ENCODE data around the gene CDRT15L2. TPM values are rescaled to one million over a fixed set of nuclear protein-coding genes. Genes with fewer than 3 reads are reported as not detected.
"Not testable (repeated sequence)": the region's sequence is repeated elsewhere in the genome, so short reads cannot be mapped to it uniquely, and the experiment has no call there.

CDRT15L2 gene
- total RNA-seq: not detected
- long read RNA-seq: 0 reads

GRCh38 chr17:20579424-20579823 is at the start of gene CDRT15L2:
CDRT15L2 (plus strand) TSS chr17:20579724; CDS start chr17:20579744, 20 bp downstream.
- ATAC-seq; H3K9me3 ChIP-seq; DNase-seq; H3K4me3 ChIP-seq; H3K27ac ChIP-seq; H3K36me3 ChIP-seq; H3K4me1 ChIP-seq; intact Hi-C loops (cut with DNase I); H3K27me3 ChIP-seq: not testable (repeated sequence)
- WGBS (ENCODE audit: insufficient coverage, low coverage, low lambda C conversion rate, missing lambda C conversion rate): 18% methylated on average over 2 of the region's 12 CpGs

GRCh38 chr17:20530104-20530503 is 49.4 kb upstream of the CDRT15L2 start:
- H3K36me3 ChIP-seq; DNase-seq; H3K27ac ChIP-seq; H3K9me3 ChIP-seq; H3K4me1 ChIP-seq; H3K27me3 ChIP-seq; ATAC-seq; H3K4me3 ChIP-seq; intact Hi-C loops (cut with DNase I): not testable (repeated sequence)
- WGBS (ENCODE audit: insufficient coverage, low coverage, low lambda C conversion rate, missing lambda C conversion rate): 39% methylated on average over 5 of the region's 6 CpGs

GRCh38 chr17:20532544-20533090 is 46.9 kb upstream of the CDRT15L2 start:
- H3K4me1 ChIP-seq; intact Hi-C loops (cut with DNase I); H3K27me3 ChIP-seq; H3K27ac ChIP-seq; H3K9me3 ChIP-seq; DNase-seq; H3K4me3 ChIP-seq; H3K36me3 ChIP-seq: not testable (repeated sequence)
- 0% methylated on average over 15 of the region's 31 CpGs for WGBS (ENCODE audit: insufficient coverage, low coverage, low lambda C conversion rate, missing lambda C conversion rate)
- ATAC-seq: peak in 2 of 4 donors; percentile 12 to 17

GRCh38 chr17:20533206-20533605 is 46.3 kb upstream of the CDRT15L2 start:
- H3K36me3 ChIP-seq; H3K27me3 ChIP-seq; H3K4me1 ChIP-seq; H3K9me3 ChIP-seq; ATAC-seq; H3K4me3 ChIP-seq; DNase-seq; intact Hi-C loops (cut with DNase I); H3K27ac ChIP-seq: not testable (repeated sequence)
- 16% methylated on average over 11 of the region's 11 CpGs for whole genome bisulfite sequencing (ENCODE audit: insufficient coverage, low coverage, low lambda C conversion rate, missing lambda C conversion rate)

- H3K4me1 ChIP-seq; H3K4me3 ChIP-seq; DNase-seq; H3K36me3 ChIP-seq; H3K27ac ChIP-seq; H3K9me3 ChIP-seq; intact Hi-C loops (cut with DNase I); H3K27me3 ChIP-seq; ATAC-seq: not testable (repeated sequence)
- 50% methylated on average over 7 of the region's 8 CpGs for WGBS (ENCODE audit: insufficient coverage, low coverage, low lambda C conversion rate, missing lambda C conversion rate)
Observed at GRCh38 chr17:20534711-20535550, 44.6 kb upstream of the CDRT15L2 start.

- H3K36me3 ChIP-seq; H3K27me3 ChIP-seq; H3K9me3 ChIP-seq; DNase-seq; H3K4me3 ChIP-seq; H3K27ac ChIP-seq; intact Hi-C loops (cut with DNase I); H3K4me1 ChIP-seq; ATAC-seq: not testable (repeated sequence)
- WGBS (ENCODE audit: insufficient coverage, low coverage, low lambda C conversion rate, missing lambda C conversion rate): no CpG with 5 or more reads among the region's 5 CpGs
Observed at GRCh38 chr17:20540414-20540813, 39.1 kb upstream of the CDRT15L2 start.

- H3K4me1 ChIP-seq; H3K27me3 ChIP-seq; DNase-seq; intact Hi-C loops (cut with DNase I); H3K9me3 ChIP-seq; H3K4me3 ChIP-seq; ATAC-seq; H3K36me3 ChIP-seq; H3K27ac ChIP-seq: not testable (repeated sequence)
- WGBS (ENCODE audit: insufficient coverage, low coverage, low lambda C conversion rate, missing lambda C conversion rate): 27% methylated on average over 2 of the region's 3 CpGs
Observed at GRCh38 chr17:20540865-20541264, 38.7 kb upstream of the CDRT15L2 start.

GRCh38 chr17:20541853-20542546 is 37.5 kb upstream of the CDRT15L2 start:
- H3K4me3 ChIP-seq; H3K36me3 ChIP-seq; ATAC-seq; H3K27me3 ChIP-seq; H3K4me1 ChIP-seq; H3K9me3 ChIP-seq; intact Hi-C loops (cut with DNase I); H3K27ac ChIP-seq; DNase-seq: not testable (repeated sequence)
- WGBS (ENCODE audit: insufficient coverage, low coverage, low lambda C conversion rate, missing lambda C conversion rate): 36% methylated on average over 6 of the region's 7 CpGs

- H3K36me3 ChIP-seq; ATAC-seq; DNase-seq; H3K4me1 ChIP-seq; H3K9me3 ChIP-seq; H3K27me3 ChIP-seq; H3K27ac ChIP-seq; intact Hi-C loops (cut with DNase I); H3K4me3 ChIP-seq: not testable (repeated sequence)
- no CpG with 5 or more reads among the region's 5 CpGs for WGBS (ENCODE audit: insufficient coverage, low coverage, low lambda C conversion rate, missing lambda C conversion rate)
Observed at GRCh38 chr17:20547923-20548322, 31.6 kb upstream of the CDRT15L2 start.

- intact Hi-C loops (cut with DNase I); H3K27ac ChIP-seq; DNase-seq; H3K36me3 ChIP-seq; H3K27me3 ChIP-seq; H3K9me3 ChIP-seq; ATAC-seq; H3K4me1 ChIP-seq; H3K4me3 ChIP-seq: not testable (repeated sequence)
- no CpG with 5 or more reads among the region's 6 CpGs for WGBS (ENCODE audit: insufficient coverage, low coverage, low lambda C conversion rate, missing lambda C conversion rate)
Observed at GRCh38 chr17:20552920-20553319, 26.6 kb upstream of the CDRT15L2 start.

GRCh38 chr17:20554728-20555127 is 24.8 kb upstream of the CDRT15L2 start:
- WGBS (ENCODE audit: insufficient coverage, low coverage, low lambda C conversion rate, missing lambda C conversion rate): 73% methylated on average over 2 of the region's 4 CpGs
- ATAC-seq; H3K4me1 ChIP-seq; DNase-seq; H3K36me3 ChIP-seq; H3K4me3 ChIP-seq; H3K27ac ChIP-seq; intact Hi-C loops (cut with DNase I); H3K9me3 ChIP-seq; H3K27me3 ChIP-seq: not testable (repeated sequence)

Data from right lobe of liver (tissue), 6 donors.